ENCODE data around the gene NOP58. TPM values are rescaled to one million over a fixed set of nuclear protein-coding genes. Genes with fewer than 3 reads are reported as not detected.

Gene NOP58
- total RNA-seq, 1 experiment from 2014 or later: 136 TPM

DNA sequence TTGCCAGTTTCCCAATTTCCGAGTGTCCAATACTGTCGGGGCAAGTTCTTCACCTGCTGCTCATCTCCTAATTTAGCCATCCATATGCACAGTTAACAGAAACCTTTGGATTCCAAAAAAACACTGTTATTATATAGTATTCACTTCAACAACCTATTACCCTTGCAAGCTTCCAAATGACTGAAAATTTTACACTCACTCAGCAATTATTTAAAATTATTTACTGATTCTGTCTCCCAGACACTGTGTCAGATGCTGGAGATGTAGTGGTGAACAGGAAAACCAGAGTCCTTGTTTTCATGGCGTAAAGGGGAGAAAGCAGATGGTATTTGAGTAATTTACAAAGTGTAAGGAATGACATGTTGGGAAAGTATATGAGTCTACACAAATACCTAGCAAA lies 56.9 kb downstream of the NOP58 start:
- H3K9ac ChIP-seq (ENCODE audit: low read length): no peak overlapping the region

More for the DNA sequence above, 56.9 kb downstream of the NOP58 start:
- Histone ChIP-seq H3K27me3 (ENCODE audit: insufficient read depth, low read length) (no peaks in the 10 kb centered on the region), H3K9me2 (ENCODE audit: insufficient read depth) (no peaks in the 10 kb centered on the region; the same call in 1 of the 2 replicates), H3K9me3 (ENCODE audit: control insufficient read depth in 1 of 2, insufficient read depth in 1 of 2, low read depth in 1 of 2, low read length in 2 of 2) (no peaks in the 10 kb centered on the region), H3K27ac (ENCODE audit: low read depth, low read length) (no peak overlapping the region), H4K20me1 (ENCODE audit: insufficient read depth) (no peaks in the 10 kb centered on the region), H3K4me2 (ENCODE audit: low read length) (no peak overlapping the region), H2AFZ (ENCODE audit: low read depth, low read length, poor library complexity, severe bottlenecking) (no peak overlapping the region), H3K4me1 (ENCODE audit: control insufficient read depth in 1 of 2, insufficient read depth in 2 of 2, low read length in 2 of 2) (peaks cover 5 to 7% of the 10 kb centered on the region in 2 experiments), H3K4me3 (replicated peaks in 1 of 2; ENCODE audit: low read depth in 1 of 2, low read length in 2 of 2) (no peak overlapping the region), H3K36me3 (ENCODE audit: control insufficient read depth in 1 of 2, insufficient read depth in 2 of 2, low read length in 2 of 2) (no peaks in the 10 kb centered on the region), H3K79me2 (ENCODE audit: insufficient read depth, low read length) (no peaks in the 10 kb centered on the region)
- TF ChIP-seq ZFX (IDR thresholded peaks at IDR 0.05) (no peak), POLR2AphosphoS5 (IDR thresholded peaks at IDR 0.05; ENCODE audit: low read depth, low read length) (no peak), ELF1 (IDR thresholded peaks at IDR 0.05; ENCODE audit: borderline replicate concordance, low read depth) (no peak), CEBPB (IDR thresholded peaks at IDR 0.05; ENCODE audit: low read depth) (no peak), EZH2 (IDR thresholded peaks at IDR 0.05) (no peak), CBX3 (IDR thresholded peaks at IDR 0.05; ENCODE audit: low read depth) (no peak), SIN3A (IDR thresholded peaks at IDR 0.05; ENCODE audit: low read depth) (no peak)
- TF ChIP-seq, protein P1, sequence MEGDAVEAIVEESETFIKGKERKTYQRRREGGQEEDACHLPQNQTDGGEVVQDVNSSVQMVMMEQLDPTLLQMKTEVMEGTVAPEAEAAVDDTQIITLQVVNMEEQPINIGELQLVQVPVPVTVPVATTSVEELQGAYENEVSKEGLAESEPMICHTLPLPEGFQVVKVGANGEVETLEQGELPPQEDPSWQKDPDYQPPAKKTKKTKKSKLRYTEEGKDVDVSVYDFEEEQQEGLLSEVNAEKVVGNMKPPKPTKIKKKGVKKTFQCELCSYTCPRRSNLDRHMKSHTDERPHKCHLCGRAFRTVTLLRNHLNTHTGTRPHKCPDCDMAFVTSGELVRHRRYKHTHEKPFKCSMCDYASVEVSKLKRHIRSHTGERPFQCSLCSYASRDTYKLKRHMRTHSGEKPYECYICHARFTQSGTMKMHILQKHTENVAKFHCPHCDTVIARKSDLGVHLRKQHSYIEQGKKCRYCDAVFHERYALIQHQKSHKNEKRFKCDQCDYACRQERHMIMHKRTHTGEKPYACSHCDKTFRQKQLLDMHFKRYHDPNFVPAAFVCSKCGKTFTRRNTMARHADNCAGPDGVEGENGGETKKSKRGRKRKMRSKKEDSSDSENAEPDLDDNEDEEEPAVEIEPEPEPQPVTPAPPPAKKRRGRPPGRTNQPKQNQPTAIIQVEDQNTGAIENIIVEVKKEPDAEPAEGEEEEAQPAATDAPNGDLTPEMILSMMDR (IDR thresholded peaks at IDR 0.05 in 2 of 3, conservative IDR thresholded peaks at IDR 0.05 in 1 of 3; ENCODE audit: borderline replicate concordance in 1 of 3, insufficient read depth in 1 of 3, low read depth in 2 of 3, low read length in 2 of 3): no peak
- TF ChIP-seq, protein P2, sequence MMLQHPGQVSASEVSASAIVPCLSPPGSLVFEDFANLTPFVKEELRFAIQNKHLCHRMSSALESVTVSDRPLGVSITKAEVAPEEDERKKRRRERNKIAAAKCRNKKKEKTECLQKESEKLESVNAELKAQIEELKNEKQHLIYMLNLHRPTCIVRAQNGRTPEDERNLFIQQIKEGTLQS (IDR thresholded peaks at IDR 0.05): no peak
- TF ChIP-seq, protein P3, sequence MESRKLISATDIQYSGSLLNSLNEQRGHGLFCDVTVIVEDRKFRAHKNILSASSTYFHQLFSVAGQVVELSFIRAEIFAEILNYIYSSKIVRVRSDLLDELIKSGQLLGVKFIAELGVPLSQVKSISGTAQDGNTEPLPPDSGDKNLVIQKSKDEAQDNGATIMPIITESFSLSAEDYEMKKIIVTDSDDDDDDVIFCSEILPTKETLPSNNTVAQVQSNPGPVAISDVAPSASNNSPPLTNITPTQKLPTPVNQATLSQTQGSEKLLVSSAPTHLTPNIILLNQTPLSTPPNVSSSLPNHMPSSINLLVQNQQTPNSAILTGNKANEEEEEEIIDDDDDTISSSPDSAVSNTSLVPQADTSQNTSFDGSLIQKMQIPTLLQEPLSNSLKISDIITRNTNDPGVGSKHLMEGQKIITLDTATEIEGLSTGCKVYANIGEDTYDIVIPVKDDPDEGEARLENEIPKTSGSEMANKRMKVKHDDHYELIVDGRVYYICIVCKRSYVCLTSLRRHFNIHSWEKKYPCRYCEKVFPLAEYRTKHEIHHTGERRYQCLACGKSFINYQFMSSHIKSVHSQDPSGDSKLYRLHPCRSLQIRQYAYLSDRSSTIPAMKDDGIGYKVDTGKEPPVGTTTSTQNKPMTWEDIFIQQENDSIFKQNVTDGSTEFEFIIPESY (IDR thresholded peaks at IDR 0.05; ENCODE audit: extremely low read depth, insufficient replicate concordance, low read length): no peak
- TF ChIP-seq, protein P4, sequence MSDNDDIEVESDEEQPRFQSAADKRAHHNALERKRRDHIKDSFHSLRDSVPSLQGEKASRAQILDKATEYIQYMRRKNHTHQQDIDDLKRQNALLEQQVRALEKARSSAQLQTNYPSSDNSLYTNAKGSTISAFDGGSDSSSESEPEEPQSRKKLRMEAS (IDR thresholded peaks at IDR 0.05): no peak
- ChIA-PET CTCF (no interaction called here), RAD21 (ENCODE audit: low non-redundant PET in 1 of 2, low total read pairs in 2 of 2, uncharacterized antibody in 2 of 2, unreplicated experiment in 2 of 2) (no interaction called here), POLR2A (no interaction called here)
- BruUV-seq (replicated peaks): no TSS peak
- intact Hi-C loops (cut with micrococcal nuclease): no loop called here
- ATAC-seq (no peak), DNase-seq (ENCODE audit: low read depth, low spot score) (no peak)

Data from HCT116 (cell line).